ENCODE data around the gene HERPUD1.

The HERPUD1 gene

GRCh38 chr16:56903866-56904265, 28.1 kb upstream of the HERPUD1 start:
- H3K9me3 ChIP-seq (ENCODE audit: low read depth, low read length), result no peaks in the 10 kb centered on the region
- TF ChIP-seq EZH2 (IDR thresholded peaks at IDR 0.05) (no peak), FOXP2 (optimal IDR thresholded peaks at IDR 0.05; ENCODE audit: control extremely low read depth, extremely low read length, insufficient read depth) (no peak), POLR2AphosphoS5 (IDR thresholded peaks at IDR 0.05; ENCODE audit: borderline replicate concordance, low read depth, low read length) (no peak)
- DNase-seq (ENCODE audit: low read depth, low spot score), result no peak
- H3K4me3 ChIP-seq, result no peak overlapping the region
- H3K36me3 ChIP-seq (ENCODE audit: insufficient read depth, low read length), result no peaks in the 10 kb centered on the region
- H3K9ac ChIP-seq (ENCODE audit: insufficient read length), result no peak overlapping the region
- no peak overlapping the region for H3K27ac ChIP-seq

- no peak overlapping the region for H3K9ac ChIP-seq (ENCODE audit: insufficient read length)
- H3K36me3 ChIP-seq (ENCODE audit: insufficient read depth, low read length), result no peaks in the 10 kb centered on the region
- H3K9me3 ChIP-seq (ENCODE audit: low read depth, low read length), result no peaks in the 10 kb centered on the region
- H3K4me3 ChIP-seq, result no peak overlapping the region
- no peak overlapping the region for H3K27ac ChIP-seq
- no peak for DNase-seq (ENCODE audit: low read depth, low spot score)
- TF ChIP-seq FOXP2 (optimal IDR thresholded peaks at IDR 0.05; ENCODE audit: control extremely low read depth, extremely low read length, insufficient read depth) (no peak), POLR2AphosphoS5 (IDR thresholded peaks at IDR 0.05; ENCODE audit: borderline replicate concordance, low read depth, low read length) (no peak), EZH2 (IDR thresholded peaks at IDR 0.05) (no peak)
Observed at GRCh38 chr16:56907401-56907800, 24.5 kb upstream of the HERPUD1 start.

GRCh38 chr16:56909527-56909979, 22.4 kb upstream of the HERPUD1 start:
- no peak for DNase-seq (ENCODE audit: low read depth, low spot score)
- no peak for TF ChIP-seq EZH2 (IDR thresholded peaks at IDR 0.05)
- TF ChIP-seq FOXP2 (optimal IDR thresholded peaks at IDR 0.05; ENCODE audit: control extremely low read depth, extremely low read length, insufficient read depth), result no peak
- TF ChIP-seq POLR2AphosphoS5 (IDR thresholded peaks at IDR 0.05; ENCODE audit: borderline replicate concordance, low read depth, low read length), result no peak
- H3K36me3 ChIP-seq (ENCODE audit: insufficient read depth, low read length), result no peaks in the 10 kb centered on the region
- no peak overlapping the region for H3K4me3 ChIP-seq
- H3K9me3 ChIP-seq (ENCODE audit: low read depth, low read length), result no peaks in the 10 kb centered on the region
- no peak overlapping the region for H3K9ac ChIP-seq (ENCODE audit: insufficient read length)
- no peak overlapping the region for H3K27ac ChIP-seq

GRCh38 chr16:56910112-56910511, 21.8 kb upstream of the HERPUD1 start:
- no peaks in the 10 kb centered on the region for H3K9me3 ChIP-seq (ENCODE audit: low read depth, low read length)
- DNase-seq (ENCODE audit: low read depth, low spot score), result no peak
- no peak overlapping the region for H3K9ac ChIP-seq (ENCODE audit: insufficient read length)
- H3K27ac ChIP-seq, result no peak overlapping the region
- H3K4me3 ChIP-seq, result no peak overlapping the region
- H3K36me3 ChIP-seq (ENCODE audit: insufficient read depth, low read length), result no peaks in the 10 kb centered on the region
- TF ChIP-seq FOXP2 (optimal IDR thresholded peaks at IDR 0.05; ENCODE audit: control extremely low read depth, extremely low read length, insufficient read depth) (no peak), POLR2AphosphoS5 (IDR thresholded peaks at IDR 0.05; ENCODE audit: borderline replicate concordance, low read depth, low read length) (no peak), EZH2 (IDR thresholded peaks at IDR 0.05) (no peak)

GRCh38 chr16:56910654-56911539, 21.0 kb upstream of the HERPUD1 start:
- Histone ChIP-seq H3K4me3 (no peak overlapping the region), H3K9me3 (ENCODE audit: low read depth, low read length) (no peaks in the 10 kb centered on the region), H3K36me3 (ENCODE audit: insufficient read depth, low read length) (no peaks in the 10 kb centered on the region), H3K9ac (ENCODE audit: insufficient read length) (no peak overlapping the region), H3K27ac (no peak overlapping the region)
- DNase-seq (ENCODE audit: low read depth, low spot score), result no peak
- TF ChIP-seq POLR2AphosphoS5 (IDR thresholded peaks at IDR 0.05; ENCODE audit: borderline replicate concordance, low read depth, low read length) (no peak), FOXP2 (optimal IDR thresholded peaks at IDR 0.05; ENCODE audit: control extremely low read depth, extremely low read length, insufficient read depth) (no peak), EZH2 (IDR thresholded peaks at IDR 0.05) (no peak)

GRCh38 chr16:56911771-56912571, 20.0 kb upstream of the HERPUD1 start:
- H3K9ac ChIP-seq (ENCODE audit: insufficient read length), result no peak overlapping the region
- no peaks in the 10 kb centered on the region for H3K36me3 ChIP-seq (ENCODE audit: insufficient read depth, low read length)
- H3K27ac ChIP-seq, result no peak overlapping the region
- no peak for DNase-seq (ENCODE audit: low read depth, low spot score)
- TF ChIP-seq EZH2 (IDR thresholded peaks at IDR 0.05) (no peak), POLR2AphosphoS5 (IDR thresholded peaks at IDR 0.05; ENCODE audit: borderline replicate concordance, low read depth, low read length) (no peak), FOXP2 (optimal IDR thresholded peaks at IDR 0.05; ENCODE audit: control extremely low read depth, extremely low read length, insufficient read depth) (no peak)
- no peak overlapping the region for H3K4me3 ChIP-seq
- H3K9me3 ChIP-seq (ENCODE audit: low read depth, low read length), result no peaks in the 10 kb centered on the region

DNA sequence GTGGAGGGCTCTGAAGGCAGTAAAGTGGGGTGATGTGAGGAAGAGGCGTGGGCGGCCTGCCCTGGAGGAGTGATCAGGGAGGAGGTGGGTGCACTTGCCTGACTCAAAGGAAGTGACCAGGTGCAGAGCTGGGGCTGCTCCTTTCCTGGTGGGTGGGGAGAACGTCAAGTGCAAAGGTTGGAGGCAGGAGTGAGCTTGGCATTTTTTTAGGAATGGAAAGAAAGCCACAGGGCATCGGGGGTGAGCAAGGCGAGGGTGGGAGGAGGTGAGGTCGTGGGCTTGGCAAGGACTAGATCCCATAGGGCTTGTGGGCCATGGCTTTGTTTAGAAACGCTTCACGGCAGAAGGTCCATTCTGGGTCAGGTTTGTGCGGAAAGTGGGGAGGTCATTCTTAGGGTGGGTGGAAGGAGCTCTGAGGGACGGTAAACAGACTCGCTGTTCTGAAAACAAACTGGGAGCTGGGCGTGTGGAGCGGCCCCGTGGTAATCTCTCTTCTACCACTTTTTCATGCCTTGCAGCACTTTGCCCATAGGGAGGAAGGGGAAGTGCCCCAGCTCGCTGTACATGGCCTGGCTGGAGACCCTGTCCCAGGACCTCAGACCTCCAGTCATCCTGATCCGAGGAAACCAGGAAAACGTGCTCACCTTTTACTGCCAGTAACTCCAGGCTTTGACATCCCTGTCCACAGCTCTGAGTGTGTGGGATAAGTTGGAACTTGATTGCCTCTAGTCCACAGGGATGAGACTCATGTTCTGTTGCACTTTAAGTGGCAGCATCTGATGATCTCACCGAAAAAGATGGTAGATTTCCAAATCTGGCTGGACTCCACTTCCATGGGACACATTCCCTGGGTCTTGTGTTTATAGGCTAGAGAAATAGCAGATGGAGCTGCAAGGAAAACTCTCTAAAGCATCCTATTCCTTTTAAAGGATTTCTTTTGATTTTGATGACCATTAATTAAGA, 18.9 kb upstream of the HERPUD1 start:
- Histone ChIP-seq H3K9ac (ENCODE audit: insufficient read length) (no peak overlapping the region), H3K9me3 (ENCODE audit: low read depth, low read length) (no peaks in the 10 kb centered on the region), H3K4me3 (no peak overlapping the region), H3K36me3 (ENCODE audit: insufficient read depth, low read length) (no peaks in the 10 kb centered on the region), H3K27ac (no peak overlapping the region)
- no peak for DNase-seq (ENCODE audit: low read depth, low spot score)
- no peak for TF ChIP-seq FOXP2 (optimal IDR thresholded peaks at IDR 0.05; ENCODE audit: control extremely low read depth, extremely low read length, insufficient read depth)
- no peak for TF ChIP-seq POLR2AphosphoS5 (IDR thresholded peaks at IDR 0.05; ENCODE audit: borderline replicate concordance, low read depth, low read length)
- no peak for TF ChIP-seq EZH2 (IDR thresholded peaks at IDR 0.05)

All from SK-N-MC (cell line).